Measurements from ENCODE around the gene ZNF747. TPM values are rescaled to one million over a fixed set of nuclear protein-coding genes. Genes with fewer than 3 reads are reported as not detected.
A peak's percentile ranks its signal among the peaks of the same experiment; 100 is the strongest.

ZNF747 gene
- total RNA-seq, 3 donors from 2014 or later (not counting 1 experiment from before 2014, with no cell fraction given) = 5.0 to 8.6 (median 6.3) TPM

- WGBS (ENCODE audit: insufficient coverage) = 77% methylated on average over 13 of the region's 14 CpGs
- no peaks in the 10 kb centered on the region for H3K9me3 ChIP-seq (ENCODE audit: control insufficient read depth, insufficient read depth, low read length)
- no peak overlapping the region for H3K4me3 ChIP-seq (ENCODE audit: low read length)
- Mint-ChIP-seq H3K4me1 (peaks cover 19 to 25% of the 10 kb centered on the region in 2 donors), H3K9me3 (no peaks in the 10 kb centered on the region), H3K4me3 (no peak overlapping the region), H3K27ac (peak overlapping the region; percentile 90 to 94), H3K27me3 (ENCODE audit: low read depth in 2 of 2) (no peaks in the 10 kb centered on the region), H3K36me3 (no peaks in the 10 kb centered on the region)
- DNase-seq (peak in 1 of 2 donors; percentile 84), ATAC-seq (peak in 1 of 3 donors; percentile 0)
- H3K27ac ChIP-seq (ENCODE audit: low read length) = peak overlapping the region; percentile 84
- intact Hi-C loops (cut with micrococcal nuclease) = no loop called here
- H3K36me3 ChIP-seq (ENCODE audit: control insufficient read depth, insufficient read depth, low read length) = no peaks in the 10 kb centered on the region
- TF ChIP-seq, protein P1, sequence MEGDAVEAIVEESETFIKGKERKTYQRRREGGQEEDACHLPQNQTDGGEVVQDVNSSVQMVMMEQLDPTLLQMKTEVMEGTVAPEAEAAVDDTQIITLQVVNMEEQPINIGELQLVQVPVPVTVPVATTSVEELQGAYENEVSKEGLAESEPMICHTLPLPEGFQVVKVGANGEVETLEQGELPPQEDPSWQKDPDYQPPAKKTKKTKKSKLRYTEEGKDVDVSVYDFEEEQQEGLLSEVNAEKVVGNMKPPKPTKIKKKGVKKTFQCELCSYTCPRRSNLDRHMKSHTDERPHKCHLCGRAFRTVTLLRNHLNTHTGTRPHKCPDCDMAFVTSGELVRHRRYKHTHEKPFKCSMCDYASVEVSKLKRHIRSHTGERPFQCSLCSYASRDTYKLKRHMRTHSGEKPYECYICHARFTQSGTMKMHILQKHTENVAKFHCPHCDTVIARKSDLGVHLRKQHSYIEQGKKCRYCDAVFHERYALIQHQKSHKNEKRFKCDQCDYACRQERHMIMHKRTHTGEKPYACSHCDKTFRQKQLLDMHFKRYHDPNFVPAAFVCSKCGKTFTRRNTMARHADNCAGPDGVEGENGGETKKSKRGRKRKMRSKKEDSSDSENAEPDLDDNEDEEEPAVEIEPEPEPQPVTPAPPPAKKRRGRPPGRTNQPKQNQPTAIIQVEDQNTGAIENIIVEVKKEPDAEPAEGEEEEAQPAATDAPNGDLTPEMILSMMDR (IDR thresholded peaks at IDR 0.05) = no peak
- peaks cover 37% of the 10 kb centered on the region for H3K4me1 ChIP-seq (ENCODE audit: control insufficient read depth, insufficient read depth, low read length)
- no peaks in the 10 kb centered on the region for H3K27me3 ChIP-seq (ENCODE audit: control insufficient read depth, insufficient read depth, low read length)
Observed at GRCh38 chr16:30567160-30567990, 32.7 kb upstream of the ZNF747 start.

- H3K9me3 Mint-ChIP-seq = no peaks in the 10 kb centered on the region
- TF ChIP-seq, protein P1 (IDR thresholded peaks at IDR 0.05) = no peak
- H3K27me3 ChIP-seq (ENCODE audit: control insufficient read depth, insufficient read depth, low read length) = no peaks in the 10 kb centered on the region
- intact Hi-C loops (cut with micrococcal nuclease) = no loop called here
- WGBS (ENCODE audit: insufficient coverage) = 92% methylated on average over 4 of the region's 4 CpGs
- peaks cover 16 to 18% of the 10 kb centered on the region in 2 donors for H3K4me1 Mint-ChIP-seq
- no peak overlapping the region for H3K4me3 ChIP-seq (ENCODE audit: low read length)
- no peaks in the 10 kb centered on the region for H3K9me3 ChIP-seq (ENCODE audit: control insufficient read depth, insufficient read depth, low read length)
- ATAC-seq (no peak), DNase-seq (no peak)
- H3K4me3 Mint-ChIP-seq = no peak overlapping the region
- peaks cover 0 to under 1% of the 10 kb centered on the region in 2 donors for H3K27me3 Mint-ChIP-seq (ENCODE audit: low read depth in 2 of 2)
- peak overlapping the region in 1 of 2 donors; percentile 94 for H3K27ac Mint-ChIP-seq
- no peaks in the 10 kb centered on the region for H3K36me3 ChIP-seq (ENCODE audit: control insufficient read depth, insufficient read depth, low read length)
- H3K4me1 ChIP-seq (ENCODE audit: control insufficient read depth, insufficient read depth, low read length) = peaks cover 39% of the 10 kb centered on the region
- no peaks in the 10 kb centered on the region for H3K36me3 Mint-ChIP-seq
- no peak overlapping the region for H3K27ac ChIP-seq (ENCODE audit: low read length)
Observed at GRCh38 chr16:30566531-30566930, 31.9 kb upstream of the ZNF747 start.

DNA sequence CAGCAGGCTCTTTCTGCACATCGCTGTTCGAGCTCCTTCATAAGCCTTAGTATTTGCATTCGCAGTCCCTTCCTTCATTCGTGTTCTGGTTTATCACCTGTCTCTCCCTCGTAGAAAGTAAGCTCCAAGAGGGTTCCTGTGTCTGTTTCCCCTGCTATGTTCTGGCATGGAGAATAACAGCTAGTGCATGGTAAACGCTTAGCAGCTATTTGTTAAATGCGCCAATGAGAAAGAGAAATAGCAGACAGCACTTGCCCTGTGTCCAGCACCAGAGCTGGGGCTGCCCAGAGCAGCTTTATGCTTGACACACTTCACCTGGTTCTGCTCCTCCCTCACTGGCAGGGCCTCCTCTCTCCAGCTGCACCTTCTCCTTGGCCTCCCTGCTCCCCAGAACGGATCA lies 31.3 kb upstream of the ZNF747 start:
- WGBS (ENCODE audit: insufficient coverage) = 89% methylated on average over 8 of the region's 8 CpGs
- no peaks in the 10 kb centered on the region for H3K9me3 ChIP-seq (ENCODE audit: control insufficient read depth, insufficient read depth, low read length)
- H3K4me1 ChIP-seq (ENCODE audit: control insufficient read depth, insufficient read depth, low read length) = peaks cover 41% of the 10 kb centered on the region
- Mint-ChIP-seq H3K4me3 (no peak overlapping the region), H3K4me1 (peaks cover 19 to 22% of the 10 kb centered on the region in 2 donors), H3K9me3 (no peaks in the 10 kb centered on the region), H3K36me3 (no peaks in the 10 kb centered on the region), H3K27me3 (ENCODE audit: low read depth in 2 of 2) (peaks cover 0 to 4% of the 10 kb centered on the region in 2 donors), H3K27ac (peak overlapping the region in 1 of 2 donors; percentile 36)
- H3K27ac ChIP-seq (ENCODE audit: low read length) = no peak overlapping the region
- TF ChIP-seq, protein P1 (IDR thresholded peaks at IDR 0.05) = no peak
- H3K27me3 ChIP-seq (ENCODE audit: control insufficient read depth, insufficient read depth, low read length) = no peaks in the 10 kb centered on the region
- intact Hi-C loops (cut with micrococcal nuclease) = no loop called here
- H3K4me3 ChIP-seq (ENCODE audit: low read length) = no peak overlapping the region
- ATAC-seq = no peak
- H3K36me3 ChIP-seq (ENCODE audit: control insufficient read depth, insufficient read depth, low read length) = no peaks in the 10 kb centered on the region
- no peak for DNase-seq
